GM21447 (cell line): ENCODE measurements around the gene PDYN.
"Not testable (repeated sequence)": the region's sequence is repeated elsewhere in the genome, so short reads cannot be mapped to it uniquely, and the experiment has no call there.

Experiments
- ATAC-seq: cut with Tn5 transposase; IDR thresholded peaks from one replicate; pipeline ENCODE4 v1.9.1; 2021; ENCODE audit not compliant: unreplicated experiment

The PDYN gene

DNA sequence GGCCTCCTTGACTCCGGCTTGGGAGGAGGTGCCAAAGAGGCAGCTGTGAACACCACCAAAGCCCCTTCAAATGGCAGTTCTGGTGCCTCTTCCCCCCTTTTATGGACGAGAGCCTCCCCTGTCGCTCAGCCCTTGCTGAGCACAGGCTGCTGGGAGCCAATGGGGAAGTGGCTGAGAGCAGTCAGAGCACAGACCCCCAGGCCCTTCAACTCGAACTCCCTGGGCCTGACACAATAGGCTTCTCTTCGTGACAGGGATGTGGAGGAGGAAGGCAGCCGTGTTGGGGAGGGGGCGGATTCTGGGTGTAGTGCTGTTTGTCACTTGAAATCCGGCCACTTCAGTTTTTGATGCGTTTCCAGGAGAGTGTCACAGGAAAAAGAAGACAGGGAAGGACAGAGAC lies at the start of gene PDYN:
PDYN (minus strand) TSS at position 73 of the 400 bp plus-strand sequence. CDS start 10,974 bp downstream, outside the sequence.
- no peak for ATAC-seq

DNA sequence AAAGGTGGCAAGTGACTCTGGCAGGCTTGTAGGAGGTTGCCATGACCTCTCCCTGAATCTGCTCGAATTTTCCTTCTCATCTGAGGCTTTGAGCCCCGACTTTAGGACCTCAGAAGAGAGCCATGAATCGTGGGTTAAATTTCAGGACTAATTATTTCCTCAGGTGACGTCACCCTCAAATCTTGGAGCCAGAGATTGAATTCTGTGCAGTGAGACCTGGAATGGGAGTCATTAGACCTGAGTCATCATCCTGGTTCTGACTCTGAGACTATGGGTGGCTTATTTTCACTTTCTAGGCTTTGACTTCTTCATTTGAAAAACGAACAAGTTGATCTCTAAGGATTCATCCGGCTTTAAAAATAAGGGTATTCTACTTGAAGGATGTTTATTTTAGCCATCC lies 48.5 kb upstream of the PDYN start:
- no peak for ATAC-seq

- ATAC-seq: no peak
These were observed 44.3 kb upstream of the PDYN start for GRCh38 chr20:2038161-2038560.

DNA sequence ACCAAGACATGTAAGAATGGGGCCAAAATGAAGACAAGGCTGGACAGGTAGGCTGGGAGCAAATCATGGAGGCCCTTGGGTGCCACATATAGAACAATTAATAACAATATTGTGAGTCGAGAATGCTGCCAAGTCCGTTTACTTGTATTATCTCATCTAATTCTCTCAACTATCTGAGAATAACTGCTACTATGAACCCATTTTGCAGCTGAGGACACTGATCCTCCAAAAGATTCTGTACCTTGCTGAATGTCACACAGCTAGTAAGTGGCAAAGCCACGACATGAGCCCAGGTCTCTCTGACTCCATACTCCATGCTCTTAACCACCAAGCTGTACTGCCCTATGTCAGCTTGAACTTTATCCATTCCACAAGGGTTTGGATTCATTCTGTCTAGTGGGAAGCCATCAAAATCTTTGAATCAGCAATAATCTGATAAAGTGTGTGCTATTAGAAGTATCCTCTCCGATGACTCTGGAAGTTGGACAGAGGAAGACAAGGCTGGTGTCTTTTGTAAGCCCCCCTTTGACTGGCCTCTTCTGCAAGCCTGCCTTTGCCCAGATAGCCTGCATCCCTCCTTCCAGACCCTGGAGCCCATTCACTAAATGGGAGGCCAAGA lies 43.5 kb upstream of the PDYN start:
- ATAC-seq: no peak

- not testable (repeated sequence) for ATAC-seq
These were observed 42.5 kb upstream of the PDYN start for GRCh38 chr20:2036357-2036756.

- ATAC-seq: no peak
These were observed 38.3 kb upstream of the PDYN start for GRCh38 chr20:2032168-2032567.

DNA sequence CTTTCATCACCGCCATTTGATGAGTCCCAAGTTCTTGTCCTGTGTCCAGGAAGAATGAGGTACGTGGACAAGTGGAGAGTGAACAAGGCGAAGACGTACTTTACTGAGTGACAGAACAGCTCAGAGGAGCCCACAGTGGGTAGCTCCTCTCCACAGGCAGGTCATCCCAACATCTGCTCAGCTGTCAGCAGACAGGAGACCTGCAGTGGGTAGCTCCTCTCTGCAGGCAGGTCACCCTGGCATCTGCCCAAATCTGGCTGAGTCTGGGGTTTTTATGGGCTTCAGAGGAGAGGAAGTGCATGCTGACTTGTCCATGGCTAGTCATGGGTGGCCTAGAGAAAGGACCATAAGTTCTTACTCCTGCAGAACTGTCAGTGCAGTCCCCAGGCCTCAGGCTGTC lies 32.7 kb upstream of the PDYN start:
- no peak for ATAC-seq

- no peak for ATAC-seq
These were observed 32.1 kb upstream of the PDYN start for GRCh38 chr20:2026004-2026403.

GRCh38 chr20:2023151-2023550 lies 29.3 kb upstream of the PDYN start:
- no peak for ATAC-seq

- ATAC-seq: no peak
These were observed 28.3 kb upstream of the PDYN start for GRCh38 chr20:2022163-2022562.

GRCh38 chr20:2010533-2010932 lies 16.7 kb upstream of the PDYN start:
- no peak for ATAC-seq

GRCh38 chr20:2006452-2007361 lies 12.8 kb upstream of the PDYN start:
- no peak for ATAC-seq

GRCh38 chr20:2005831-2006426 lies 12.1 kb upstream of the PDYN start:
- no peak for ATAC-seq

DNA sequence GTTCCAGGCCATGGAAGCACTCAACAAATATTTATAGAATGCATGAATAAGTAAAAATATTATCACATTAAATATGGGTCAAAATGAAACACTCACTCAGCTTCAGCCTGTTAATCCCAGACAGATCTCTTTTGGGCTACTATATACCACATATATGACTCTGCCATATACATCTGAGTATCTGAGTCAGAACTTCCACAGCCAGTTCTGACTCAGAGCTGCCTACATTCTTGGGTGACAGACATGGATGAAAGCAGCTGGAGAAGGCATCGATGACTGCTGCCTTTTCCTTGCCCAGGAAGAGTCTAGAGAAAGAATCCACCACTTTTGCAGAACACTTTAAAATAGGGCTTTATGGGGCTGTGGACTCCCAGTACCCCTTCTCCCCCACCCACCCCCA lies 11.5 kb upstream of the PDYN start:
- no peak for ATAC-seq

DNA sequence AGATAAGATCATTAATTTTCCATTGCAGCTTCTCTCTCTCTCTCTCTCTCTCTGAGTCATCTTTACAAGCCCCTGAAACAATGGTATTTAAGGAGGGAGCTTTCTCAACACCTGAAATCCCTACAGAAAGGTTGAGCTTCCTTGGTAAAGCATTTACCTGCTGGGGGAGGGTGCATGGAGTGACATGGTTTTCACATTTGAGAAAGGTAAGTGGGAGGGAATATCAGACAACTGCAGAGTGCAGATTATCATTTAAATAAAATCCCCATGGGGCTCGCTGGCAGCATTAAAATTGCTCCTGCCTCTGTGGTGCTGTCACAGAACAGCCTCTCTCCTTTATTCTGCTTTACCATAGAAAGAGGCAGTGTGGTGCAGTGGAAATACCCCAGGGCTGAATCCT lies 10.3 kb upstream of the PDYN start:
- ATAC-seq: no peak

GRCh38 chr20:2002365-2002764 lies 8.5 kb upstream of the PDYN start:
- ATAC-seq: no peak

GRCh38 chr20:2001119-2001518 lies 7.3 kb upstream of the PDYN start:
- ATAC-seq: no peak

DNA sequence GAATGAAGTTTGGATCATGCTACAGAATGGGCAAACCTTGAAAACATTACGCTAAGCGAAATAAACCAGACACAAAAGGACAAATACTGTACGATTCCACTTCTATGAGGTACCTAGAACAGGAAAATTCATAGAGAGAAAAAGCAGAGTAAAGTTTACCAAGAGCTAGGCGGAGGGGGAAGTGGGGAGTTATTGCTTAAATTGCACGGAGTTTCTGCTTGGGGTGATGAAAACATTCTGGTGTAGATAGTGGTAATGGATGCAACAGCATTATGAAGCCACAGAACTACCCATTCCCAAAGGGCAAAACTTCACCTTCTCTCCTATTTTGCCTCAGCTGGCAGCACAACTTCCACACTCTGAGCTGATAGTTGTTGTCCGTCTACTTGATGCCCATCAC lies 6.4 kb upstream of the PDYN start:
- no peak for ATAC-seq

DNA sequence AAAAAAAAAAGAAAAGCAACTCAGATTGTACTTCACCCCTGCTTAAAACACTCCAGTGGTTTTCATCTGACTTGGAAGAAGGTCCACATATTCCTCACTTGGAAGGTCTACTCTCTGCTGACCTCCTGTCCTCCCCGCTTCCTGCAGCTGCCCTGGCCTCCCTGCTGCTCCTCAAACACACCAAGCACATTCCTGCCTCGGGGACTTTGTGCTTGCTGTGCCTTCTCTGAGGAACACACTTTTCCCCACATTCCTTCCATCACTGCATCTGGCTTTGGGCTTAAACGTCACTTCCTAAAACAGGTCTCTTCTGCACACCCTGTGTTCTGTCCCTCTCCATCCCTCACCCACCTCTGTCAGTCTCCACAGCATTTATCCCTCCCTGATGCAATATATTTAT lies 4.9 kb upstream of the PDYN start:
- no peak for ATAC-seq

DNA sequence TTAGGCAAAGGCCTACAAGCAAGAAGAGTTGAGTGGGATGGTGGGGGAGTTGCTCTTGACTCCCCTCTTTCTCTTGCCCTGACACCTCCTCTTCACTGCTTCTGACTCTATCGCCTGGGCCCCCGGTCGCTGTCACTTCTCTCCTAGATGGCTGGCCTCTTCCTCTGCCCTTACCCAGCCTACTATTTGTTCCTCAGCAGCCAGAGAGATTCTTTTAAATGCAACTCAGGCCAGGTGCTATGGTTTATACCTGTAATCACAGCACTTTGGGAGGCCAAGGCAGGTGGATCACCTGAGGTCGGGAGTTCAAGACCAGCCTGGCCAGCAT lies 4.3 kb upstream of the PDYN start:
- no peak for ATAC-seq

GRCh38 chr20:1997483-1998192 lies 3.8 kb upstream of the PDYN start:
- no peak for ATAC-seq
